IMR-90 (cell line): Measurements from ENCODE around the gene LOX. TPM values are rescaled to one million over a fixed set of nuclear protein-coding genes. Genes with fewer than 3 reads are reported as not detected.

Source experiments
- ATAC-seq: fragments of 200-7000 bp; cut with Tn5 transposase; 2 replicates; pipeline ENCODE4 v1.9.1; 2020; ENCODE audit warnings: low read depth, mild to moderate bottlenecking, moderate library complexity
- Bru-seq: library from RNA; stranded (reverse); fragments of 400-500 nt; gene quantifications from one replicate; lab custom pipeline; 2021; lab: Mats Ljungman, UMichigan
- BruChase-seq, 2 experiments: library from RNA; stranded (reverse); fragments of 400-500 nt; gene quantifications; one replicate each; lab custom pipeline; 2021; lab: Mats Ljungman, UMichigan
- BruUV-seq: library from RNA; stranded (reverse); fragments of 400-500 nt; replicated peaks from 2 replicates; lab custom pipeline; 2021; lab: Mats Ljungman, UMichigan
- CTCF ChIA-PET: fragments of 300-600 bp; formaldehyde crosslinking; extraction: SDS; loops from one replicate; lab custom pipeline; 2021; ENCODE audit warnings: antibody characterized with exemption; lab: Yijun Ruan, JAX
- POLR2A ChIA-PET: fragments of 300-600 bp; sonication (Branson Sonifier 250); formaldehyde crosslinking; loops from one replicate; lab custom pipeline; 2022; ENCODE audit warnings: antibody characterized with exemption; ENCODE audit not compliant: unreplicated experiment; lab: Charles Lee
- DNase-seq: peaks from one replicate; pipeline ENCODE4 v3.0.0; 2013
- H2AFZ ChIP-seq: replicated peaks from 2 replicates; pipeline ENCODE3; 2013; ENCODE audit warnings: low read length, mild to moderate bottlenecking; ENCODE audit not compliant: poor library complexity
- H2AK5ac ChIP-seq: 2 replicates; pipeline ENCODE4 v1.6.1; 2013; ENCODE audit warnings: low read depth, low read length, inconsistent platforms
- H2AK9ac ChIP-seq: replicated peaks from 2 replicates; pipeline ENCODE3; 2013; ENCODE audit warnings: mild to moderate bottlenecking, low read depth, low read length, moderate library complexity; ENCODE audit not compliant: poor library complexity
- H2BK120ac ChIP-seq: 2 replicates; pipeline ENCODE4 v1.6.1; 2013; ENCODE audit warnings: low read depth, low read length, inconsistent platforms
- H2BK15ac ChIP-seq: 3 replicates; pipeline ENCODE4 v1.6.1; 2013; ENCODE audit warnings: low read depth, low read length, inconsistent platforms
- H2BK20ac ChIP-seq: 2 replicates; pipeline ENCODE4 v1.6.1; 2013; ENCODE audit warnings: low read depth, mild to moderate bottlenecking, inconsistent platforms, low read length, moderate library complexity
- H2BK5ac ChIP-seq: 2 replicates; pipeline ENCODE4 v1.6.1; 2013; ENCODE audit warnings: mild to moderate bottlenecking, low read depth, low read length, inconsistent platforms; ENCODE audit not compliant: poor library complexity, severe bottlenecking
- H3K14ac ChIP-seq: replicated peaks from 2 replicates; pipeline ENCODE4 v1.6.1; 2013; ENCODE audit warnings: low read depth, low read length, inconsistent platforms
- H3K18ac ChIP-seq: 2 replicates; pipeline ENCODE4 v1.6.1; 2013; ENCODE audit warnings: low read depth, low read length, control low read depth
- H3K23ac ChIP-seq: 2 replicates; pipeline ENCODE4 v1.6.1; 2013; ENCODE audit warnings: low read depth, low read length, inconsistent platforms
- H3K27ac ChIP-seq: 2 replicates; pipeline ENCODE4 v1.5.1; 2013; ENCODE audit warnings: mild to moderate bottlenecking, control low read depth, low read length; ENCODE audit not compliant: insufficient read depth
- H3K27me3 ChIP-seq: 2 replicates; pipeline ENCODE4 v1.6.1; 2013; ENCODE audit warnings: low read length; ENCODE audit not compliant: control insufficient read depth, insufficient read depth
- H3K36me3 ChIP-seq: 2 replicates; pipeline ENCODE4 v1.6.1; 2013; ENCODE audit warnings: low read length, mixed read lengths; ENCODE audit not compliant: control insufficient read depth, insufficient read depth
- H3K4ac ChIP-seq: 2 replicates; pipeline ENCODE4 v1.6.1; 2013; ENCODE audit warnings: low read depth, low read length, inconsistent platforms
- H3K4me1 ChIP-seq: 2 replicates; pipeline ENCODE4 v1.6.1; 2013; ENCODE audit warnings: low read length, mixed read lengths; ENCODE audit not compliant: control insufficient read depth, insufficient read depth
- H3K4me2 ChIP-seq: 2 replicates; pipeline ENCODE4 v1.6.1; 2013; ENCODE audit warnings: low read depth, mild to moderate bottlenecking, control low read depth, low read length, moderate library complexity
- H3K4me3 ChIP-seq: 2 replicates; pipeline ENCODE4 v1.5.1; 2013; ENCODE audit warnings: low read depth, mild to moderate bottlenecking, control low read depth, low read length, moderate library complexity; ENCODE audit not compliant: insufficient read depth
- H3K56ac ChIP-seq: 2 replicates; pipeline ENCODE4 v1.6.1; 2013; ENCODE audit warnings: low read length, inconsistent platforms; ENCODE audit not compliant: insufficient read depth; ENCODE audit errors: extremely low read depth
- H3K79me1 ChIP-seq, 2 experiments: 2 replicates each; pipeline ENCODE4 v1.6.1; 2013; ENCODE audit warnings: low read length in 2 of 2, inconsistent platforms in 1 of 2, low read depth in 1 of 2
- H3K9ac ChIP-seq: 2 replicates; pipeline ENCODE4 v1.6.1; 2013; ENCODE audit warnings: low read depth, low read length, control low read depth
- H3K9me1 ChIP-seq: 2 replicates; pipeline ENCODE4 v1.6.1; 2013; ENCODE audit warnings: low read length, inconsistent platforms; ENCODE audit not compliant: insufficient read depth
- H3K9me3 ChIP-seq: 2 replicates; pipeline ENCODE4 v1.6.1; 2013; ENCODE audit warnings: low read length; ENCODE audit not compliant: control insufficient read depth, insufficient read depth
- H4K20me1 ChIP-seq: 2 replicates; pipeline ENCODE4 v1.6.1; 2013; ENCODE audit warnings: low read length, inconsistent platforms; ENCODE audit not compliant: insufficient read depth
- H4K5ac ChIP-seq: 2 replicates; pipeline ENCODE4 v1.6.1; 2013; ENCODE audit warnings: mild to moderate bottlenecking, low read depth, low read length, control low read depth
- H4K8ac ChIP-seq, 2 experiments: 2 replicates each; pipeline ENCODE4 v1.6.1; 2013; ENCODE audit warnings: low read depth in 2 of 2, low read length in 2 of 2, control low read depth in 1 of 2, inconsistent platforms in 1 of 2
- H4K91ac ChIP-seq: 2 replicates; pipeline ENCODE4 v1.6.1; 2013; ENCODE audit warnings: low read depth, low read length, inconsistent platforms; ENCODE audit not compliant: insufficient read depth
- BHLHE40 ChIP-seq: fragments of 150-350 bp; IDR thresholded peaks from 2 replicates; pipeline ENCODE4 v1.6.1; 2016; ENCODE audit warnings: mild to moderate bottlenecking, low read depth, low read length
- CEBPB ChIP-seq: IDR thresholded peaks from 2 replicates; pipeline ENCODE4 v1.6.1; 2012; ENCODE audit warnings: low read depth, low read length, improper control_type of control experiment
- CTCF ChIP-seq: conservative IDR thresholded peaks from 2 replicates; pipeline ENCODE4 v1.5.1; 2012; ENCODE audit warnings: mild to moderate bottlenecking, low read depth, low read length, improper control_type of control experiment
- MXI1 ChIP-seq: IDR thresholded peaks from 2 replicates; pipeline ENCODE4 v1.6.1; 2012; ENCODE audit warnings: low read depth, mild to moderate bottlenecking, low read length, moderate library complexity, borderline replicate concordance
- NFE2L2 ChIP-seq: fragments of 150-350 bp; IDR thresholded peaks from 2 replicates; pipeline ENCODE4 v1.6.1; 2016; ENCODE audit warnings: low read depth, mild to moderate bottlenecking, low read length
- POLR2A ChIP-seq: IDR thresholded peaks from 2 replicates; pipeline ENCODE4 v1.6.1; 2012; ENCODE audit warnings: mild to moderate bottlenecking, low read depth, low read length
- RAD21 ChIP-seq: IDR thresholded peaks from 2 replicates; pipeline ENCODE4 v1.6.1; 2012; ENCODE audit warnings: low read length, improper control_type of control experiment
- RCOR1 ChIP-seq: IDR thresholded peaks from 2 replicates; pipeline ENCODE4 v1.6.1; 2012; ENCODE audit warnings: mild to moderate bottlenecking, low read length, improper control_type of control experiment; ENCODE audit not compliant: insufficient replicate concordance
- RFX5 ChIP-seq: IDR thresholded peaks from 2 replicates; pipeline ENCODE4 v1.8.0; 2012; ENCODE audit warnings: low read depth, mild to moderate bottlenecking, low read length, moderate library complexity
- WGBS, 2 experiments: methylation state at CpG; one replicate each; pipeline versions ENCODE4 v1.1.5 to v1.1.7; 2013; ENCODE audit warnings: missing lambda C conversion rate in 2 of 2; ENCODE audit not compliant: insufficient read length in 1 of 2; ENCODE audit errors: extremely low coverage in 2 of 2; 5-methylcytosine and 5-hydroxymethylcytosine counted together
- dilution Hi-C: fragments of 300-500 bp; cut with HindIII; formaldehyde crosslinking; loops from one replicate; pipeline ENCODE4 v1.14.3; 2018; ENCODE audit warnings: low sequenced_read_pairs; ENCODE audit not compliant: unreplicated experiment
- in situ Hi-C: fragments of 300-500 bp; cut with MboI; formaldehyde crosslinking; loops from 3 replicates; pipeline ENCODE4 v1.14.3; 2019; ENCODE audit warnings: low sequenced_read_pairs, inconsistent platforms, mixed read lengths
- intact Hi-C: fragments of 100-400 bp; cut with micrococcal nuclease; formaldehyde crosslinking; loops from 2 replicates; pipeline ENCODE4 v1.10.0; 2022
- long read RNA-seq: library from polyadenylated mRNA; unstranded; transcript quantifications from one replicate; pipeline ENCODE4 v2.0.0, GENCODE V29; 2021; ENCODE audit not compliant: unreplicated experiment
- polyA plus RNA-seq, 3 experiments: library from polyadenylated mRNA; depleted of rRNA; stranded (reverse); fragments of >200 nt; gene quantifications; 2 replicates each; pipeline ENCODE4 v1.2.3, GENCODE V29; 2012; ENCODE audit warnings: low replicate concordance in 1 of 3
- total RNA-seq: library from RNA; depleted of rRNA; stranded (reverse); fragments of >200 nt; gene quantifications from 2 replicates; pipeline ENCODE4 v1.2.3, GENCODE V29; 2012; rRNA removed
- TF ChIP-seq, protein P1 (sequence below): fragments of 150-350 bp; IDR thresholded peaks from 2 replicates; pipeline ENCODE4 v1.6.1; 2016; ENCODE audit warnings: low read depth, mild to moderate bottlenecking, low read length, moderate library complexity, borderline replicate concordance

The LOX gene
- 261 and 277 TPM in 2 replicates for total RNA-seq
- polyA plus RNA-seq (2012; rRNA removed) = 662 and 737 TPM in 2 replicates
- 844 and 1,071 TPM in 2 replicates for polyA plus RNA-seq (2012; cell fraction: cytosol; rRNA removed)
- polyA plus RNA-seq (2012; cell fraction: nucleus; rRNA removed; ENCODE audit: low replicate concordance) = 528 and 743 TPM in 2 replicates
- percentile 99 among the genes with signal in this experiment for Bru-seq, nascent RNA
- percentile 100 among the genes with signal in this experiment for BruChase-seq, experiment 1, labeled RNA remaining after a 6-hour chase
- percentile 99 among the genes with signal in this experiment for BruChase-seq, experiment 2, labeled RNA remaining after a 2-hour chase
- long read RNA-seq, full-length matches to known transcripts = 923 of 1,021 reads
- long read RNA-seq, partial matches to known transcripts = 17 of 1,021 reads
- long read RNA-seq, other reads (novel, unspliced or antisense) = 81 of 1,021 reads

- H3K56ac ChIP-seq = peak within 1 kb of the TSS; percentile 98
- peak within 1 kb of the TSS; percentile 89 for H2BK5ac ChIP-seq
- peak within 1 kb of the TSS; percentile 88 for H4K91ac ChIP-seq
- H4K20me1 ChIP-seq = peaks cover 11% of the 10 kb centered on the region; the same call in 1 of the 2 replicates
- H4K8ac ChIP-seq = peak within 1 kb of the TSS; percentile 81 to 92
- H3K27me3 ChIP-seq = no peaks in the 10 kb centered on the region
- peak within 1 kb of the TSS; percentile 93 for H3K9ac ChIP-seq
- H3K79me1 ChIP-seq = peaks cover 17 to 23% of the 10 kb centered on the region in 2 experiments
- H3K14ac ChIP-seq = peak within 1 kb of the TSS; percentile 99
- TSS peak; percentile 37 for BruUV-seq
- H2AFZ ChIP-seq = peak within 1 kb of the TSS; percentile 68
- peaks cover 6% of the 10 kb centered on the region for H3K9me1 ChIP-seq
- peaks cover 5% of the 10 kb centered on the region for H3K36me3 ChIP-seq
- intact Hi-C loops = loop anchor here (1.0 to 2.0 kb wide), 2 partner anchors 14 to 75 kb away; no protein-coding TSS in a partner anchor
- peak within 1 kb of the TSS; percentile 71 for H3K4me2 ChIP-seq
- ChIA-PET POLR2A (interaction anchor here (0.5 to 1.2 kb wide), 4 partner anchors 21 to 105 kb away, joined by 3 to 7 read pairs (median 5); no protein-coding TSS in a partner anchor), CTCF (interaction anchor here (1.0 to 1.9 kb wide), 3 partner anchors 13 to 78 kb away, joined by 3 to 4 read pairs (median 4); no protein-coding TSS in a partner anchor)
- ATAC-seq (peak; percentile 74), DNase-seq (peak; percentile 98)
- peak within 1 kb of the TSS; percentile 95 for H3K4ac ChIP-seq
- dilution Hi-C loops = no loop called here
- peak within 1 kb of the TSS; percentile 82 for H4K5ac ChIP-seq
- WGBS, 2 experiments = 0% methylated on average over 7 of the region's 35 CpGs; no CpG with 5 or more reads in 1 of the 2 experiments
- H2BK20ac ChIP-seq = peak within 1 kb of the TSS; percentile 79
- H3K18ac ChIP-seq = peak within 1 kb of the TSS; percentile 84
- peak within 1 kb of the TSS; percentile 76; the same call in 2 of the 3 replicates for H2BK15ac ChIP-seq
- H2BK120ac ChIP-seq = peak within 1 kb of the TSS; percentile 78
- peak within 1 kb of the TSS; percentile 92 for H3K23ac ChIP-seq
- peak within 1 kb of the TSS; percentile 72 for H2AK5ac ChIP-seq
- peak within 1 kb of the TSS; percentile 83 for H3K4me3 ChIP-seq
- H2AK9ac ChIP-seq = peak within 1 kb of the TSS; percentile 44
- H3K4me1 ChIP-seq = peaks cover 9% of the 10 kb centered on the region
- H3K9me3 ChIP-seq = no peaks in the 10 kb centered on the region
- H3K27ac ChIP-seq = peak within 1 kb of the TSS; percentile 89
- in situ Hi-C loops = loop anchor here (10.0 kb wide), 1 partner anchor 104 kb away; no protein-coding TSS in a partner anchor
- 0 out of 2 replicates have a peak, but pooled peaks have one; percentile 15 for TF ChIP-seq NFE2L2
- TF ChIP-seq CTCF = no peak
- peak; percentile 98 for TF ChIP-seq BHLHE40
- TF ChIP-seq, protein P1, sequence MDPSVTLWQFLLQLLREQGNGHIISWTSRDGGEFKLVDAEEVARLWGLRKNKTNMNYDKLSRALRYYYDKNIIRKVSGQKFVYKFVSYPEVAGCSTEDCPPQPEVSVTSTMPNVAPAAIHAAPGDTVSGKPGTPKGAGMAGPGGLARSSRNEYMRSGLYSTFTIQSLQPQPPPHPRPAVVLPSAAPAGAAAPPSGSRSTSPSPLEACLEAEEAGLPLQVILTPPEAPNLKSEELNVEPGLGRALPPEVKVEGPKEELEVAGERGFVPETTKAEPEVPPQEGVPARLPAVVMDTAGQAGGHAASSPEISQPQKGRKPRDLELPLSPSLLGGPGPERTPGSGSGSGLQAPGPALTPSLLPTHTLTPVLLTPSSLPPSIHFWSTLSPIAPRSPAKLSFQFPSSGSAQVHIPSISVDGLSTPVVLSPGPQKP = no peak
- TF ChIP-seq RFX5 = peak; percentile 48; the same call in 1 of the 2 replicates
- peak; percentile 91 for TF ChIP-seq POLR2A
- TF ChIP-seq RAD21 = peak; percentile 19; the same call in 1 of the 2 replicates
- TF ChIP-seq RCOR1 = no peak
- peak; percentile 89 for TF ChIP-seq CEBPB
- TF ChIP-seq MXI1 = peak; percentile 93
Observed at GRCh38 chr5:122078116-122079110, at the start of gene LOX. Gene LOX, minus strand, starts transcription at chr5:122078259. Its CDS starts 274 bp downstream, at chr5:122077985.
